NCI-H2227 treated with DMSO at 0.1 percent for 48 hours (cell line): ENCODE data around the gene COX7B.

Experiments used
- DNase-seq: peaks from one replicate; lab custom pipeline; 2025; lab: John Stamatoyannopoulos, UW

COX7B gene

GRCh38 chrX:77945910-77946545, 46.8 kb downstream of the COX7B start:
- DNase-seq = no peak

- no peak for DNase-seq
Measured at GRCh38 chrX:77946571-77946970, 47.3 kb downstream of the COX7B start.

- DNase-seq = no peak
Measured at GRCh38 chrX:77949840-77950239, 50.6 kb downstream of the COX7B start.

GRCh38 chrX:77952173-77952572, 52.9 kb downstream of the COX7B start:
- no peak for DNase-seq

- no peak for DNase-seq
Measured at GRCh38 chrX:77953302-77953701, 54.0 kb downstream of the COX7B start.

- DNase-seq = no peak
Measured at GRCh38 chrX:77953708-77954107, 54.4 kb downstream of the COX7B start.
